ENCODE data around the gene MINDY4. TPM values are rescaled to one million over a fixed set of nuclear protein-coding genes. Genes with fewer than 3 reads are reported as not detected.

Gene MINDY4
- total RNA-seq, 1 donor from 2014 or later, result 5.3 TPM

GRCh38 chr7:30779574-30779973 is 8.4 kb downstream of the MINDY4 start:
- TF ChIP-seq, protein P1, sequence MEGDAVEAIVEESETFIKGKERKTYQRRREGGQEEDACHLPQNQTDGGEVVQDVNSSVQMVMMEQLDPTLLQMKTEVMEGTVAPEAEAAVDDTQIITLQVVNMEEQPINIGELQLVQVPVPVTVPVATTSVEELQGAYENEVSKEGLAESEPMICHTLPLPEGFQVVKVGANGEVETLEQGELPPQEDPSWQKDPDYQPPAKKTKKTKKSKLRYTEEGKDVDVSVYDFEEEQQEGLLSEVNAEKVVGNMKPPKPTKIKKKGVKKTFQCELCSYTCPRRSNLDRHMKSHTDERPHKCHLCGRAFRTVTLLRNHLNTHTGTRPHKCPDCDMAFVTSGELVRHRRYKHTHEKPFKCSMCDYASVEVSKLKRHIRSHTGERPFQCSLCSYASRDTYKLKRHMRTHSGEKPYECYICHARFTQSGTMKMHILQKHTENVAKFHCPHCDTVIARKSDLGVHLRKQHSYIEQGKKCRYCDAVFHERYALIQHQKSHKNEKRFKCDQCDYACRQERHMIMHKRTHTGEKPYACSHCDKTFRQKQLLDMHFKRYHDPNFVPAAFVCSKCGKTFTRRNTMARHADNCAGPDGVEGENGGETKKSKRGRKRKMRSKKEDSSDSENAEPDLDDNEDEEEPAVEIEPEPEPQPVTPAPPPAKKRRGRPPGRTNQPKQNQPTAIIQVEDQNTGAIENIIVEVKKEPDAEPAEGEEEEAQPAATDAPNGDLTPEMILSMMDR (IDR thresholded peaks at IDR 0.05; ENCODE audit: insufficient read depth, low read length, poor library complexity, severe bottlenecking), result no peak
- Histone ChIP-seq H3K36me3 (ENCODE audit: control insufficient read depth, insufficient read depth, low read length) (peaks cover 1% of the 10 kb centered on the region), H3K27me3 (ENCODE audit: control insufficient read depth, insufficient read depth, low read length) (no peaks in the 10 kb centered on the region), H3K4me3 (ENCODE audit: low read depth, low read length) (no peak overlapping the region)
- no peak for DNase-seq (ENCODE audit: low read depth)

- Histone ChIP-seq H3K36me3 (ENCODE audit: control insufficient read depth, insufficient read depth, low read length) (peaks cover 1% of the 10 kb centered on the region), H3K27me3 (ENCODE audit: control insufficient read depth, insufficient read depth, low read length) (no peaks in the 10 kb centered on the region), H3K4me3 (ENCODE audit: low read depth, low read length) (no peak overlapping the region)
- TF ChIP-seq, protein P1 (IDR thresholded peaks at IDR 0.05; ENCODE audit: insufficient read depth, low read length, poor library complexity, severe bottlenecking), result no peak
- no peak for DNase-seq (ENCODE audit: low read depth)
Measured at GRCh38 chr7:30780941-30781340, 9.7 kb downstream of the MINDY4 start.

DNA sequence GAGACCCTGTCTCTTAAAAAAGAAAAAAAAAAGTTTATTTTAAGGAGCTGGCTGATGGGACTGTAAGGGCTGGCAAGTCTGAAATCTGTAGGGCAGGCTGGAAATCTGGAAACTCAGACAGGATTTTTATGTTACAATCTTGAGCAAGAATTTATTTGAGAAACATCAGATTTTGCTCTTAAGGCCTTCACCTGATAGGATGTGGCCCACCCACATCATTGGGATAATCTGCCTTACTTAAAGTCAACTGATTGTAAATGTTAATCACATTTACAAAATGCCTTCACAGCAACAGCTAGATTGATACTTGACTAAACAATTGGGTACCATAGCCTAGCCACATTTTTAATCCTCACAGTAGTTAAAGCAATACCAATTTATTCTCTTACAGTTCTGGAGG is 11.5 kb downstream of the MINDY4 start:
- TF ChIP-seq, protein P1 (IDR thresholded peaks at IDR 0.05; ENCODE audit: insufficient read depth, low read length, poor library complexity, severe bottlenecking), result no peak
- Histone ChIP-seq H3K4me3 (ENCODE audit: low read depth, low read length) (no peak overlapping the region), H3K27me3 (ENCODE audit: control insufficient read depth, insufficient read depth, low read length) (no peaks in the 10 kb centered on the region), H3K36me3 (ENCODE audit: control insufficient read depth, insufficient read depth, low read length) (peaks cover 1% of the 10 kb centered on the region)
- DNase-seq (ENCODE audit: low read depth), result no peak

GRCh38 chr7:30785786-30786185 is 14.6 kb downstream of the MINDY4 start:
- TF ChIP-seq, protein P1 (IDR thresholded peaks at IDR 0.05; ENCODE audit: insufficient read depth, low read length, poor library complexity, severe bottlenecking), result no peak
- no peak for DNase-seq (ENCODE audit: low read depth)

DNA sequence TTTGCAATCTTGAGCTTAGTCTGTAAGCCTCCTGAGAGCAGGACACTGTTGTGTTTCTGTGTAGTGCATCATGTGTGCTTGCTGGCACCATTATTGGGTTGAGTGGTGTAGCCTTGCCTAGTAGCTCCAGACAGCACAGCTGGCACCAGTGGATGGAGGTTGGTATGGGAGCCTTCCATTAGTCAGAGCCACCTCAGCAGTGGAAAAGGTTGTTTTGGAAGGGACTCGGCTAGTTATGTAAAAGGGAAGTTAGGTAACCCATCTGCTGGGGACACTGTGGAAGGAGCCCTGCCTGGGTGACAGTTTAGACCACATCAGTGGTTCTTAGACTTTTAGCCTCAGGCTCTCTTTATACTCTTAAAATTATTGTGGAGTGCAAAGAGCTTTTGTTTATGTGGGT is 16.3 kb downstream of the MINDY4 start:
- TF ChIP-seq, protein P1 (IDR thresholded peaks at IDR 0.05; ENCODE audit: insufficient read depth, low read length, poor library complexity, severe bottlenecking), result no peak
- Histone ChIP-seq H3K27me3 (ENCODE audit: control insufficient read depth, insufficient read depth, low read length) (no peaks in the 10 kb centered on the region), H3K36me3 (ENCODE audit: control insufficient read depth, insufficient read depth, low read length) (peaks cover 2% of the 10 kb centered on the region), H3K4me3 (ENCODE audit: low read depth, low read length) (no peak overlapping the region)
- DNase-seq (ENCODE audit: low read depth), result no peak

More at GRCh38 chr7:30785786-30786185, 14.6 kb downstream of the MINDY4 start:
- H3K36me3 ChIP-seq (ENCODE audit: control insufficient read depth, insufficient read depth, low read length), result peaks cover 1% of the 10 kb centered on the region
- no peaks in the 10 kb centered on the region for H3K27me3 ChIP-seq (ENCODE audit: control insufficient read depth, insufficient read depth, low read length)
- no peak overlapping the region for H3K4me3 ChIP-seq (ENCODE audit: low read depth, low read length)

- no peak for DNase-seq (ENCODE audit: low read depth)
- no peaks in the 10 kb centered on the region for H3K27me3 ChIP-seq (ENCODE audit: control insufficient read depth, insufficient read depth, low read length)
- H3K36me3 ChIP-seq (ENCODE audit: control insufficient read depth, insufficient read depth, low read length), result peaks cover 1% of the 10 kb centered on the region
- H3K4me3 ChIP-seq (ENCODE audit: low read depth, low read length), result no peak overlapping the region
- TF ChIP-seq, protein P1 (IDR thresholded peaks at IDR 0.05; ENCODE audit: insufficient read depth, low read length, poor library complexity, severe bottlenecking), result no peak
Measured at GRCh38 chr7:30788640-30789333, 17.6 kb downstream of the MINDY4 start.
